ENCODE measurements around the gene SLC35F1.

SLC35F1 gene

DNA sequence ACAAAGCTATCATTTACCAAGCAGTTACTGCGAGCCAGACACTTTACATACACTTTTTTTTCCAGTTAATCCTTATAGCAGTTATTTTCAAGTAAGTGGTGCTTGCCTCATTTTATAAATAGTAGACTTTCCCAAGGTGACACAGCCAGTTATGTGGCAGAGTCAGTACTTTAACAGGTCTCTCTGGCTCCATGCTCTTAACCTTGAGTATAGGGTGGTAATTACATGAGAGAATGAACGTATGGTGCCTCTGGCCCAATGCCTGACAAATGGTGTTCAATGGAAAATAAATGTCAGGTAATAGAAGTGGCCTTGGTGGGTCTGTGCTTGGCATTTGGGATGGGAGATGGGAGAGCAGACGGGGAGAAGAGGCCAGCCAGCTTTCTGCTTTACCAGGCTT lies 316.3 kb downstream of the SLC35F1 start:
- POLR2A ChIA-PET: no interaction called here
- Histone ChIP-seq H3K36me3 (ENCODE audit: control insufficient read depth in 2 of 2, insufficient read depth in 1 of 2, low read length in 2 of 2) (no peaks in the 10 kb centered on the region), H3K27ac (ENCODE audit: extremely low read depth, low read depth, low read length) (no peak overlapping the region), H3K4me3 (ENCODE audit: low read depth, low read length) (no peak overlapping the region), H3K9me3 (ENCODE audit: control insufficient read depth, insufficient read depth, low read depth, low read length) (no peaks in the 10 kb centered on the region), H3K4me1 (ENCODE audit: control insufficient read depth, insufficient read depth, low read length) (no peaks in the 10 kb centered on the region)
- CTCF ChIA-PET: no interaction called here
- TF ChIP-seq ZNF175 (tag by site-specific recombination; IDR thresholded peaks at IDR 0.05) (no peak), ZNF214 (tag by site-specific recombination; IDR thresholded peaks at IDR 0.05; ENCODE audit: borderline replicate concordance) (no peak), ZNF211 (tag by site-specific recombination; IDR thresholded peaks at IDR 0.05; ENCODE audit: low read depth) (no peak), FEZF1 (tag by site-specific recombination; IDR thresholded peaks at IDR 0.05) (no peak), ZNF221 (tag by site-specific recombination; IDR thresholded peaks at IDR 0.05; ENCODE audit: borderline replicate concordance) (no peak), ZSCAN23 (tag by site-specific recombination; IDR thresholded peaks at IDR 0.05) (no peak), ZNF585B (tag by site-specific recombination; IDR thresholded peaks at IDR 0.05) (no peak), ZNF449 (tag by site-specific recombination; IDR thresholded peaks at IDR 0.05) (no peak), ZNF692 (tag by site-specific recombination; IDR thresholded peaks at IDR 0.05) (no peak), ZNF133 (tag by site-specific recombination; IDR thresholded peaks at IDR 0.05) (no peak), EGR2 (tag by site-specific recombination; IDR thresholded peaks at IDR 0.05; ENCODE audit: low read depth) (no peak), OSR2 (tag by site-specific recombination; IDR thresholded peaks at IDR 0.05) (no peak), TSHZ1 (tag by site-specific recombination; IDR thresholded peaks at IDR 0.05; ENCODE audit: borderline replicate concordance) (no peak), PBX3 (CRISPR knock-in tag; IDR thresholded peaks at IDR 0.05) (no peak)

- Histone ChIP-seq H3K9me3 (ENCODE audit: control insufficient read depth, insufficient read depth, low read depth, low read length) (no peaks in the 10 kb centered on the region), H3K27ac (ENCODE audit: extremely low read depth, low read depth, low read length) (no peak overlapping the region), H3K36me3 (ENCODE audit: control insufficient read depth in 2 of 2, insufficient read depth in 1 of 2, low read length in 2 of 2) (no peaks in the 10 kb centered on the region), H3K4me1 (ENCODE audit: control insufficient read depth, insufficient read depth, low read length) (no peaks in the 10 kb centered on the region), H3K4me3 (ENCODE audit: low read depth, low read length) (no peak overlapping the region)
- CTCF ChIA-PET: no interaction called here
- POLR2A ChIA-PET: no interaction called here
- TF ChIP-seq ZNF530 (tag by site-specific recombination; IDR thresholded peaks at IDR 0.05; ENCODE audit: low read depth) (no peak), ZNF510 (tag by site-specific recombination; IDR thresholded peaks at IDR 0.05; ENCODE audit: insufficient replicate concordance) (no peak), ZBTB7A (tag by site-specific recombination; IDR thresholded peaks at IDR 0.05; ENCODE audit: low read depth) (no peak), ZNF658 (tag by site-specific recombination; IDR thresholded peaks at IDR 0.05) (no peak), FEZF1 (tag by site-specific recombination; IDR thresholded peaks at IDR 0.05) (no peak), ZSCAN30 (tag by site-specific recombination; IDR thresholded peaks at IDR 0.05) (no peak), ELK4 (IDR thresholded peaks at IDR 0.05; ENCODE audit: borderline replicate concordance, low read depth, low read length) (no peak), TRIM28 (IDR thresholded peaks at IDR 0.05; ENCODE audit: borderline replicate concordance, low read length) (no peak), GLIS1 (tag by site-specific recombination; IDR thresholded peaks at IDR 0.05) (no peak), ZNF2 (tag by site-specific recombination; IDR thresholded peaks at IDR 0.05) (no peak), ZBTB20 (tag by site-specific recombination; IDR thresholded peaks at IDR 0.05) (no peak), ZNF692 (tag by site-specific recombination; IDR thresholded peaks at IDR 0.05) (no peak), ZNF449 (tag by site-specific recombination; IDR thresholded peaks at IDR 0.05) (no peak)
These were observed 321.8 kb downstream of the SLC35F1 start for GRCh38 chr6:118228886-118229285.
